LNCaP clone FGC (cell line): ENCODE data around the gene INHBE.
"Not testable (repeated sequence)": the region's sequence is repeated elsewhere in the genome, so short reads cannot be mapped to it uniquely, and the experiment has no call there.

Experiments
- DNase-seq: peaks from one replicate; pipeline ENCODE4 v3.0.0-alpha.2; 2011; ENCODE audit warnings: low read depth
- H3K4me3 ChIP-seq: 2 replicates; pipeline ENCODE4 v1.5.1; 2011; ENCODE audit warnings: mild to moderate bottlenecking, low read depth, low read length, control low read depth
- TF ChIP-seq, protein P1 (sequence below): IDR thresholded peaks from 2 replicates; pipeline ENCODE4 v1.5.1; 2012; ENCODE audit warnings: mild to moderate bottlenecking; ENCODE audit not compliant: control insufficient read depth, insufficient read depth; ENCODE audit errors: extremely low read depth

INHBE gene

DNA sequence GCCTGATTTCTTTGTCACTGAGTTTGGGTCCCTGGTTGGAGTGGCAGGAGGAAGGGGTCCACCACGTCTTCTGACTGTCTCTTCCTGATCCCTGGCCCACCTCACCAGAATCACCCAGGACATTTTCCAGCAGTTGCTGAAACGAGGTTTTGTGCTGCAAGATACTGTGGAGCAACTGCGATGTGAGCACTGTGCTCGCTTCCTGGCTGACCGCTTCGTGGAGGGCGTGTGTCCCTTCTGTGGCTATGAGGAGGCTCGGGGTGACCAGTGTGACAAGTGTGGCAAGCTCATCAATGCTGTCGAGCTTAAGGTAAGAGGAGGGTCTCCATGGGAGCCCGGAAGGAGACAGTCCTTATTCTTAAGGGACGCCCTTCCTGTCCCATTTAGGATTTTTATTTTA, 45.1 kb downstream of the INHBE start:
- TF ChIP-seq, protein P1, sequence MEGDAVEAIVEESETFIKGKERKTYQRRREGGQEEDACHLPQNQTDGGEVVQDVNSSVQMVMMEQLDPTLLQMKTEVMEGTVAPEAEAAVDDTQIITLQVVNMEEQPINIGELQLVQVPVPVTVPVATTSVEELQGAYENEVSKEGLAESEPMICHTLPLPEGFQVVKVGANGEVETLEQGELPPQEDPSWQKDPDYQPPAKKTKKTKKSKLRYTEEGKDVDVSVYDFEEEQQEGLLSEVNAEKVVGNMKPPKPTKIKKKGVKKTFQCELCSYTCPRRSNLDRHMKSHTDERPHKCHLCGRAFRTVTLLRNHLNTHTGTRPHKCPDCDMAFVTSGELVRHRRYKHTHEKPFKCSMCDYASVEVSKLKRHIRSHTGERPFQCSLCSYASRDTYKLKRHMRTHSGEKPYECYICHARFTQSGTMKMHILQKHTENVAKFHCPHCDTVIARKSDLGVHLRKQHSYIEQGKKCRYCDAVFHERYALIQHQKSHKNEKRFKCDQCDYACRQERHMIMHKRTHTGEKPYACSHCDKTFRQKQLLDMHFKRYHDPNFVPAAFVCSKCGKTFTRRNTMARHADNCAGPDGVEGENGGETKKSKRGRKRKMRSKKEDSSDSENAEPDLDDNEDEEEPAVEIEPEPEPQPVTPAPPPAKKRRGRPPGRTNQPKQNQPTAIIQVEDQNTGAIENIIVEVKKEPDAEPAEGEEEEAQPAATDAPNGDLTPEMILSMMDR = no peak
- H3K4me3 ChIP-seq = no peak overlapping the region
- no peak for DNase-seq

DNA sequence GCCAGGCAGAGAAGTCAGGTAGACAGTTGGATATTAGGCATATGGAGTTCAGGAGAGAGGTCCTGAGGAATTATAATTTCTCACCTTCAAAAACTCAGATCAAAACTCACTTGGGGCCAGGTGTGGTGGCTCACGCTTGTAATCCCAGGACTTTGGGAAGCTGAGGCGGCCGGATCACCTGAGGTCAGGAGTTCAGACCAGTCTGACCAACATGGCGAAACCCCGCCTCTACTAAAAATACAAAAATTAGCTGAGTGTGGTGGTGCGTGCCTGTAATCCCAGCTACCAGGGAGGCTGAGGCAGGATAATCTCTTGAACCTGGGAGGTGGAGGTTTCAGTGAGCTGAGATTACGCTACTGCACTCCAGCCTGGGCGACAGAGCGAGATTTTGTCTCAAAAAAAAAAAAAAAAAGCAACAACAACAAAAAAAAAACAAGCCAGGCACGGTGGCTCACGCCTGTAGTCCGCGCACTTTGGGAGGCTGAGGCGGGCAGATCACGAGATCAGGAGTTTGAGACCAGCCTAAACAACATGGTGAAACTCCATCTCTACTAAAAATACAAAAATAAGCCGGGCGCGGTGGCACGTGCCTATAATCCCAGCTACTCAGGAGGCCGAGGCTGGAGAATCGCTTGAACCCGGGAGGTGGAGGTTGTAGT, 47.3 kb downstream of the INHBE start:
- not testable (repeated sequence) for H3K4me3 ChIP-seq, DNase-seq

DNA sequence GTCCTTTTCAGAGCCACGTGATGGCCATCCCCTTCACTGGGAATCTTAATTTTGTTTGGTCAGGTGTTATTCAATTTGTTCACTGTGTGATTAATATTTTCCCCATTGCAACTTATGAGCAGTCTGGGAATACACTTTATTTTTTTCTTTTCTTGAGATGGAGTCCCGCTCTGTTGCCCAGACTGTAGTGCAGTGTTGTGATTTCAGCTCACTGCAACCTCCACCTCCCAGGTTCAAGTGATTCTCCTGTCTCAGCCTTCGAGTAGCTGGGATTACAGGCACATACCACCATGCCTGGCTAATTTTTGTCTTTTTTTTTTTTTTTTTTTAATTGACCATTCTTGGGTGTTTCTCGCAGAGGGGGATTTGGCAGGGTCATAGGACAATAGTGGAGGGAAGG, 51.4 kb downstream of the INHBE start:
- not testable (repeated sequence) for DNase-seq, H3K4me3 ChIP-seq
